SK-MEL-5 (cell line): ENCODE data around the gene SCO2. TPM values are rescaled to one million over a fixed set of nuclear protein-coding genes. Genes with fewer than 3 reads are reported as not detected.

Experiments used
- DNase-seq: peaks from one replicate; pipeline ENCODE4 v3.0.0-alpha.2; 2016; ENCODE audit warnings: low read depth, low spot score
- in situ Hi-C: cut with HindIII; loops from 2 replicates; pipeline ENCODE4 v1.10.0; 2016; ENCODE audit warnings: low sequenced_read_pairs, high pct_unique_total_duplicates, low pct_unique_long_range_greater_than_20kb
- total RNA-seq: library from RNA; depleted of rRNA; stranded (reverse); fragments of >200 nt; shearing (Covaris generic); gene quantifications from 2 replicates; pipeline ENCODE4 v1.2.3, GENCODE V29; 2014

SCO2 gene
- total RNA-seq, 1 experiment from 2014 or later, result 7.2 TPM

DNA sequence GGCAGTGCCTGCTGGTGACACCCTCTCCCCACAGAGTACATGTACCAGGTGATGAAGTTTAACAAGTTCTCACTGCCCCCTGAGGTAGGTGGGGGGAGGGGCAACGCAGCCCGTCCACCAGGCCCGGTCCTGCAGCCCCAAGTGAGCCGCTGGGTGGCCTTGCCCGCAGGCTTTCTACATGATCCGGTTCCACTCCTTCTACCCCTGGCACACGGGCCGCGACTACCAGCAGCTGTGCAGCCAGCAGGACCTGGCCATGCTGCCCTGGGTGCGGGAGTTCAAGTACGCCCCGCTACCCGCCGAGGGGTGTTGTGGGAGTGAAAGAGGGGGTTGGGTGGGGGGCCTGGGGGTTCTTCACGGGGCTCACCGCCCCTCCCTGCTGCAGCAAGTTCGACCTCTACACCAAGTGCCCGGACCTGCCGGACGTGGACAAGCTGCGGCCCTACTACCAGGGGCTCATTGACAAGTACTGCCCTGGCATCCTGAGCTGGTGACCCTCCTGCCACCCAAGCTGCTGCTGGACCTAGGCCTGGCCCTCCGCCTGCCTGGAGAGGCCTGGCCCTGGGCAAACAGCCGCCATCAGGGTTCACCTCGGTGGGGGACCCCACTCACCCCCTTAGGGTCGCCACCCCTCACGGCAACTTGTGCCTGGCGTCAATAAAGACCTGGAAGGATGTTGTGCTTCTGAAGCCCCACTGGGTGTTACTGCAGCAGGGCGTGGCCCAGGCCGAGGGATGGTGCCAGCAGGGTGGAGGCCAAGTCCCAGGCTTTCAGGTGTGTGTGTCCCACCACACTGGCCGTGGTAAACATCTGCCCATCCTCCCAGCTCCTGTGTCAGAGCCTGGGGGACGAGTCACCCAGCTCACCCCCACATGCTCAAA is 35.8 kb downstream of the SCO2 start:
- DNase-seq, result no peak
- in situ Hi-C loops, result no loop called here

GRCh38 chr22:50488886-50489285 is 36.5 kb downstream of the SCO2 start:
- in situ Hi-C loops, result no loop called here
- no peak for DNase-seq

DNA sequence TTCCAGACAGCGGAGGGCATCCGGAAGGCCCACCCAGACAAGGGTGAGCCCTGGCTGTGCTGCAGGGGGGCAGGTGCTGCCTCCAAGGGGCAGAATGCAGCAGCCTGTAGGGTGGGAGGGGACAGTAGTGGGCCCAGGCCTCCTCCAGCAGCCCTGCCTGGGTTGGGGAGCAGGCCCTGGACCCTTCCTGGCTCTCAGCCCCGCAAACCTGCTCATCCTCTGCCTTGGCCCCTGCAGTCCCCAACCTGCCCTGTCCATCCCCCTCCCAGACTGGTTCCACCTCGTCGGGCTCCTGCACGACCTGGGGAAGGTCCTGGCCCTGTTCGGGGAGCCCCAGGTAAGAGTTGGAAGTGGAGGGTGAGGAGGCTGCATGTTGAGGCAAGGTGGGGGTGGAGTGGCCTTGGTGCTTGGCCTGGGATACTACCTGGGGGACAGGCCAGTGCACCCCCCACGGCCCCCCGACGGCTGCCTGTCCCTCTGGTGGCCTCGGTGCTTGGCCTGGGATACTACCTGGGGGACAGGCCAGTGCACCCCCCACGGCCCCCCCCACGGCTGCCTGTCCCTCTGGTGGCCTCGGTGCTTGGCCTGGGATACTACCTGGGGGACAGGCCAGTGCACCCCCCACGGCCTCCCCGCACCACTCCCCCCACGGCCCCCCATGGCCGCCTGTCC is 37.3 kb downstream of the SCO2 start:
- DNase-seq, result no peak
- in situ Hi-C loops, result no loop called here

DNA sequence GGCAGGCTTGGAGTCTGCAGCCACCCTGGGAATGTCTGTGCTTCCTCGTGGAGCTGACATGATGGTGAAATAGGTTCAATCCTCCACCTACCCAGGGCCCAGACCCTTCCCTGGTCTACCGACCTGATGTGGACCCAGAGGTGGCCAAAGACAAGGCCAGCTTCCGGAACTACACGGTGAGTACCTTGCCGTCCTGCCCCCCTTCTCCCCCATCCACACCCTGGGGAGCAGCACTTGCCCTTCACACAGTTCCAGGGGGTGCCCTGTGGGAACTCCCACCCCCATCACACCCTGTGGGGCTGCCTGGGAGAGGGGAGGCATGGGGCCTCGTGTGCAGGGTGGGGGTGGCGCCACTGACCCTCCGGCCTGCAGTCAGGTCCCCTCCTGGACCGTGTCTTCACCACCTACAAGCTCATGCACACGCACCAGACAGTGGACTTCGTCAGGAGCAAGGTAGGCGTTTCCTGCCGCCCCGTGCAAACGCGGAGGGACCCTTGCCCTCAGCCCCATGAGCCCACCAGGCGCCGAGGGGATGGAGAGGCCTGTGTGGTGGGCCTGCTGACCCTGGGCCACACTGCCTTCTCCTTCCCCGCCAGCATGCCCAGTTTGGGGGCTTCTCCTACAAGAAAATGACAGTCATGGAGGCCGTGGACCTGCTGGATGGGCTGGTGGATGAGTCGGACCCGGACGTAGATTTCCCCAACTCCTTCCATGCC is 38.0 kb downstream of the SCO2 start:
- in situ Hi-C loops, result no loop called here

DNA sequence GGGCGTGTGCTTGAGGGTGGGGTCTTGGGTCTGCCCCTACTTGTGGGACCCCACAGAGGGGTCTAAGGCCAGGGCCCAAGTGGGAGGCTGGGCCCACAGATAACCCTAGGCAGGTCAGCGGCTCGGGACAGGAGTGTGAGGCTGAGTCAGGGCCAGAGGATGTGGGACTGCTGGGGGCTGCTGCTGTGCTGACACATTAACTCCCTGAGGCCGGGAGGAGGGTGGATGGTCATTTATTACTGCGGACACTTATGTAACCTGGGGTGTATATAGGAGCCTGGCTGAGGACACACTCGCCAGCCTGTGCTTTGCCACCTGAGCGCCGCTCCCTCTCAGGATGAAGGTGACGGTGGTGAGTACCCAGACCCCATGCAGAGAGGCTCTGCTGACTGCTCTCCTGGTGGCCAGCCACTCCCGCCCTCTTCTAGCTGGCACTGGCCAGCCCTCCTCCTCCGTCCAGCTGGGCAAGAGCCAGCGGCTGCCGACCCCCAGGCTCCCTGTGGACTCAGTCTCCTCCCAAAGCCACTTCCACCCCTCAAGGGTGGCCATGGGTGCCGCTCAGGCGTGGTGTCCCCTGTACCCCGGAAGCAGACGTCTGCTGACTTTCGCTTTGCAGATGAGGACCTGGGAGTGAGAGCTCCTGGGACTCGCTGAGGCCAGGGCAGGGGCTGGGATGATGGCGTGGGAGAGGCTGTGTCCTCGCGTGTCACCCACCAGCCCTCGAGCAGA is 38.7 kb downstream of the SCO2 start, which contains the start of gene MIOX:
TSS of gene MIOX (plus strand) at position 299 of the 729 bp plus-strand sequence. CDS start at position 338, 39 bp downstream.
- in situ Hi-C loops, result no loop called here
- DNase-seq, result no peak

More for the DNA sequence above, 38.0 kb downstream of the SCO2 start:
- DNase-seq, result no peak

GRCh38 chr22:50485221-50486131 is 39.9 kb downstream of the SCO2 start:
- in situ Hi-C loops, result no loop called here
- no peak for DNase-seq

GRCh38 chr22:50483977-50484853 is 41.2 kb downstream of the SCO2 start:
- in situ Hi-C loops, result no loop called here
- DNase-seq, result no peak

- in situ Hi-C loops, result no loop called here
- no peak for DNase-seq
Observed at GRCh38 chr22:50483556-50483955, 41.8 kb downstream of the SCO2 start.

- in situ Hi-C loops, result no loop called here
- DNase-seq, result no peak
Observed at GRCh38 chr22:50483106-50483505, 42.3 kb downstream of the SCO2 start.

GRCh38 chr22:50482107-50483074 is 43.0 kb downstream of the SCO2 start:
- in situ Hi-C loops, result no loop called here
- DNase-seq, result no peak

DNA sequence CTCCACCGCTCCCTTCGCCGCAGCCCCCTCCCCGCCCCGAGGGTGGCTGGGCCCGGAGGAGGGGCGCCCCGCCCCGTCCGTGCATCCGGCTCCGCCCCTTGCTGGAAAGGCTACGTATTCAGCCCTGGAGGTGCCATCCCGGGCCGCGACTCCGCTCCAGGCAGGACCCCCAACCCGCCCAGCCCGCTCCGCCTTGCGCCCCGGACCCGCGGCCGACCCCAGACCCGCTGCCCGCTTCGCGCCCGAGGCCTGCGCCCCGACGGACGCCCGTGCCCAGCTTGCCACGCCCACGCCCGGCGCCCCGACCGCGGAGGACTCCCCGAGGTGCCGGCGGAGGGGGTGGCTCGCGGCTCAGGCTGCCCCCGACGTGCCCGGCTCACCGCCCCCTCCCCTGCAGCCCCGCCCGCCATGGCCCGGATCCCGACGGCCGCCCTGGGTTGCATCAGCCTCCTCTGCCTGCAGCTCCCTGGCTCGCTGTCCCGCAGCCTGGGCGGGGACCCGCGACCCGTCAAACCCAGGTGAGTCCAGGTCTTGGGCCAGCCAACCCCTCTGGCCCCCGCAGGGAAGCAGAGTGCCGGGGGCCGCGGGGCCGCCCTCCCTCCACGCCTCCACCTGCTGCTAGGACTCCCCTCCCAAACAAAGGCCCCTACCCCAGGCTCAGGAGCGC is 43.8 kb downstream of the SCO2 start, which contains the start of gene ADM2:
TSS of gene ADM2 (plus strand) at position 104 of the 667 bp plus-strand sequence. CDS start at position 409, 305 bp downstream.
- no peak for DNase-seq
- in situ Hi-C loops, result no loop called here

GRCh38 chr22:50481045-50481439 is 44.4 kb downstream of the SCO2 start:
- in situ Hi-C loops, result no loop called here

GRCh38 chr22:50479721-50480120 is 45.7 kb downstream of the SCO2 start:
- in situ Hi-C loops, result no loop called here
- DNase-seq, result no peak

More at GRCh38 chr22:50481045-50481439, 44.4 kb downstream of the SCO2 start:
- DNase-seq, result no peak

DNA sequence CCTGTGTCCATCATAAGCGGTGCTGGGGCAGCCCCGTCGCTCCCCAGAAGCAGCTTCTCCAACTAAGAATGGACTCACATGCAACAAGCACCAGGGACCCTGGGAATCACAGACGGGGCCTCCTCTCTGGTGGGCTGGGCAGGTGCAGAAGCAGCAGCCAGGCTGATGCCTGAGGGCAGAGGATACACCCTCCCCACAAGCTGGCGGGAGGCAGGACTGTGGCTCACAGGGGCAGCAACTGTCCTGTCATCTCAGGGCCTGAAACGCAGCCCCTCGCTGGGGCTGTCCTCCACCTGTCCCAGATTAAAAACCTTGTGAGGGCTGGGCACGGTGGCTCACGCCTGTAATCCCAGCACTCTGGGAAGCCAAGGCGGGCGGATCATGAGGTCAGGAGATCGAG is 47.5 kb downstream of the SCO2 start:
- no peak for DNase-seq
- in situ Hi-C loops, result no loop called here
